A549 (cell line): Measurements from ENCODE around the gene KIF5A. TPM values are rescaled to one million over a fixed set of nuclear protein-coding genes. Genes with fewer than 3 reads are reported as not detected.

Experiments used
- ATAC-seq, 2 experiments: fragments of 200-7000 bp in 1 of 2; fragments of >200 bp in 1 of 2; cut with Nextera tagmentation in 1 of 2; cut with Tn5 transposase in 1 of 2; 3 replicates each; pipeline versions ENCODE4 v1.8.0 to v1.9.1; 2018 to 2020; ENCODE audit warnings: mild to moderate bottlenecking in 1 of 2, moderate library complexity in 1 of 2
- CTCF ChIA-PET: fragments of 300-600 bp; sonication (Branson Sonifier 250); formaldehyde crosslinking; extraction: SDS; loops from one replicate; lab custom pipeline; 2021; ENCODE audit warnings: antibody characterized with exemption, inconsistent platforms; lab: Yijun Ruan, JAX
- POLR2A ChIA-PET: fragments of 350-600 bp; formaldehyde crosslinking; extraction: SDS; loops from one replicate; lab custom pipeline; 2021; ENCODE audit warnings: antibody characterized with exemption, inconsistent platforms; lab: Yijun Ruan, JAX
- DNase-seq, 2 experiments: peaks; one replicate each; pipeline versions ENCODE4 v3.0.0 to v3.0.0-alpha.2; 2011 to 2016; ENCODE audit warnings: low read depth in 1 of 2, low spot score in 1 of 2
- FAIRE-seq: peaks from 2 replicates; lab custom pipeline; 2011; peaks lifted over from hg19 to GRCh38; lab: Jason Lieb, UNC
- H3K27ac ChIP-seq, 2 experiments: fragments of >200 bp; sonication (Bioruptor Twin); formaldehyde crosslinking; 3 replicates each; pipeline ENCODE4 v1.5.1; 2016 to 2017
- H3K4me1 ChIP-seq: fragments of >200 bp; sonication (Bioruptor Twin); formaldehyde crosslinking; 3 replicates; pipeline ENCODE4 v1.6.1; 2016
- H3K4me2 ChIP-seq: fragments of >200 bp; sonication (Bioruptor Twin); formaldehyde crosslinking; 3 replicates; pipeline ENCODE4 v1.6.1; 2016
- H3K4me3 ChIP-seq: fragments of >200 bp; sonication (Bioruptor Twin); formaldehyde crosslinking; 3 replicates; pipeline ENCODE4 v1.5.1; 2016
- H3K9me3 ChIP-seq: fragments of >200 bp; sonication (Bioruptor Twin); formaldehyde crosslinking; 3 replicates; pipeline ENCODE4 v1.6.1; 2016
- ATOH8 ChIP-seq: fragments of 250-450 bp; sonication (Bioruptor Pico); IDR thresholded peaks from 2 replicates; pipeline ENCODE4 v1.5.0; 2020; ENCODE audit warnings: low read depth, mild to moderate bottlenecking, moderate library complexity
- BCL3 ChIP-seq: fragments of >200 bp; sonication (Bioruptor Twin); formaldehyde crosslinking; IDR thresholded peaks from 3 replicates; pipeline ENCODE4 v1.6.1; 2016
- CBX8 ChIP-seq: fragments of 200-600 bp; sonication (generic); IDR thresholded peaks from 2 replicates; pipeline ENCODE4 v1.6.1; 2016
- E2F6 ChIP-seq: IDR thresholded peaks from 2 replicates; pipeline ENCODE4 v1.6.1; 2012; ENCODE audit warnings: low read depth, borderline replicate concordance
- EHMT2 ChIP-seq: fragments of 200-600 bp; sonication (generic); IDR thresholded peaks from 2 replicates; pipeline ENCODE4 v1.6.1; 2016; ENCODE audit warnings: antibody characterized with exemption, low read depth, mild to moderate bottlenecking, moderate library complexity
- HEYL ChIP-seq: fragments of 250-450 bp; sonication (Bioruptor Pico); IDR thresholded peaks from 2 replicates; pipeline ENCODE4 v1.8.0; 2021; ENCODE audit warnings: mild to moderate bottlenecking, moderate library complexity
- HMGXB4 ChIP-seq: fragments of 250-450 bp; sonication (Bioruptor Pico); IDR thresholded peaks from 2 replicates; pipeline ENCODE4 v1.5.0; 2021; ENCODE audit warnings: mild to moderate bottlenecking, moderate library complexity, borderline replicate concordance
- HOXB5 ChIP-seq: fragments of 250-450 bp; sonication (Bioruptor Pico); IDR thresholded peaks from 2 replicates; pipeline ENCODE4 v1.5.0; 2020; ENCODE audit warnings: mild to moderate bottlenecking, moderate library complexity
- JUN ChIP-seq, 2 experiments: fragments of >200 bp; sonication (Bioruptor Twin); formaldehyde crosslinking; IDR thresholded peaks; 2 replicates in 1 of 2; 3 replicates in 1 of 2; pipeline ENCODE4 v1.6.1; 2016 to 2017
- MAX ChIP-seq: IDR thresholded peaks from 2 replicates; pipeline ENCODE4 v1.6.1; 2012
- MYC ChIP-seq: IDR thresholded peaks from 2 replicates; pipeline ENCODE4 v1.6.1; 2012; ENCODE audit warnings: mild to moderate bottlenecking, inconsistent platforms, low read length, improper control_type of control experiment, borderline replicate concordance
- PHF8 ChIP-seq: fragments of 200-600 bp; sonication (generic); IDR thresholded peaks from 2 replicates; pipeline ENCODE4 v1.6.1; 2016; ENCODE audit warnings: low read depth, mild to moderate bottlenecking, antibody characterized with exemption, moderate library complexity, borderline replicate concordance
- POLR2A ChIP-seq: IDR thresholded peaks from 2 replicates; pipeline ENCODE4 v1.6.1; 2012; ENCODE audit warnings: mild to moderate bottlenecking, low read length
- POLR2AphosphoS2 ChIP-seq: conservative IDR thresholded peaks from 2 replicates; pipeline ENCODE4 v1.6.1; 2012; ENCODE audit warnings: low read length, improper control_type of control experiment, inconsistent platforms
- SREBF2 ChIP-seq: fragments of 450-650 bp; IDR thresholded peaks from 2 replicates; pipeline ENCODE4 v1.6.1; 2014; ENCODE audit warnings: mild to moderate bottlenecking, moderate library complexity
- TP53 ChIP-seq: fragments of 250-450 bp; sonication (Bioruptor Pico); IDR thresholded peaks from 2 replicates; pipeline ENCODE4 v1.5.0; 2021; ENCODE audit warnings: mild to moderate bottlenecking, moderate library complexity
- ZSCAN20 ChIP-seq: fragments of 250-450 bp; sonication (Bioruptor Pico); IDR thresholded peaks from 2 replicates; pipeline ENCODE4 v1.8.0; 2022; ENCODE audit warnings: mild to moderate bottlenecking, moderate library complexity
- WGBS: methylation state at CpG from one replicate; pipeline ENCODE4 v1.1.6; 2017; ENCODE audit errors: missing lambda C conversion rate; 5-methylcytosine and 5-hydroxymethylcytosine counted together
- polyA plus RNA-seq, 4 experiments: library from polyadenylated mRNA; depleted of rRNA in 3 of 4; stranded (reverse); fragments of >200 nt; fragmentation: RNase III in 1 of 4; extraction: RNeasy Plus Mini Kit Qiagen cat#74134 plus additional on column Dnase treatment in 1 of 4; gene quantifications; 2 replicates in 3 of 4; 3 replicates in 1 of 4; pipeline ENCODE4 v1.2.3, GENCODE V29; 2011 to 2017

KIF5A gene
- polyA plus RNA-seq, 2 of the 4 experiments (the other 2 are of a cell fraction), result 0.61 to 0.89 TPM

- WGBS, result 4% methylated on average over 24 of the region's 55 CpGs
- Histone ChIP-seq H3K9me3 (no peaks in the 10 kb centered on the region), H3K4me3 (peak within 1 kb of the TSS; percentile 61), H3K27ac (peak within 1 kb of the TSS; percentile 81 to 95), H3K4me2 (peak within 1 kb of the TSS; percentile 85), H3K4me1 (peaks cover 11% of the 10 kb centered on the region; the same call in 2 of the 3 replicates)
- CTCF ChIA-PET, result interaction anchor here (0.8 to 20.9 kb wide), 5 partner anchors 9 to 30 kb away, joined by 3 to 336 read pairs (median 10); no protein-coding TSS in a partner anchor
- peak; percentile 48 to 84 for DNase-seq
- TF ChIP-seq MYC, result no peak; the same call in 1 of the 2 replicates
- TF ChIP-seq PHF8, result peak; percentile 90
- no peak for TF ChIP-seq SREBF2
- TF ChIP-seq BCL3, result 0 out of 3 replicates have a peak, but pooled peaks have one; percentile 34
- peak; percentile 66 for TF ChIP-seq POLR2A
- TF ChIP-seq JUN (IDR thresholded peaks at IDR 0.05), result peak in 1 of 2 experiments; percentile 59; a peak in 2 of 5 replicates
- peak; percentile 76 for TF ChIP-seq MAX
- peak; percentile 40; the same call in 1 of the 2 replicates for TF ChIP-seq TP53 (CRISPR knock-in tag)
- ATAC-seq, result peak; percentile 81 to 91
- POLR2A ChIA-PET, result interaction anchor here (0.5 to 1.1 kb wide), 3 partner anchors 18 to 82 kb away, joined by 4 to 9 read pairs (median 4); partner anchors contain the start of gene PIP4K2C
- no peak for FAIRE-seq
Measured at GRCh38 chr12:57611108-57611826, 61.4 kb downstream of the KIF5A start, which contains the start of gene ARHGEF25. TSS of gene ARHGEF25 (plus strand) at chr12:57611435. CDS start at chr12:57611895, 460 bp downstream.

- ChIA-PET POLR2A (interaction anchor here (0.5 to 1.1 kb wide), 2 partner anchors 19 to 20 kb away, joined by 4 to 9 read pairs; partner anchors contain the start of gene PIP4K2C), CTCF (interaction anchor here (0.8 to 20.9 kb wide), 7 partner anchors 9 to 30 kb away, joined by 3 to 336 read pairs (median 10); partner anchors contain the start of gene B4GALNT1)
- Histone ChIP-seq H3K4me2 (peak overlapping the region; percentile 85), H3K4me3 (peak overlapping the region; percentile 61), H3K9me3 (no peaks in the 10 kb centered on the region), H3K27ac (peak overlapping the region; percentile 81 to 95), H3K4me1 (peaks cover 14% of the 10 kb centered on the region; the same call in 2 of the 3 replicates)
- FAIRE-seq (no peak), DNase-seq (no peak), ATAC-seq (no peak)
- WGBS, result 37% methylated on average over 6 of the region's 23 CpGs
- TF ChIP-seq CBX8 (no peak), EHMT2 (no peak)
Measured at GRCh38 chr12:57611827-57612710, 62.2 kb downstream of the KIF5A start.

- Histone ChIP-seq H3K4me2 (no peak overlapping the region; the same call in 2 of the 3 replicates), H3K9me3 (no peaks in the 10 kb centered on the region), H3K27ac (no peak overlapping the region), H3K4me3 (no peak overlapping the region), H3K4me1 (peaks cover 14% of the 10 kb centered on the region; the same call in 2 of the 3 replicates)
- TF ChIP-seq POLR2AphosphoS2, result no peak
- no peak for TF ChIP-seq HMGXB4 (CRISPR knock-in tag)
- no peak for TF ChIP-seq ATOH8
- TF ChIP-seq CBX8, result no peak
- TF ChIP-seq HEYL (CRISPR knock-in tag), result no peak
- no peak for TF ChIP-seq ZSCAN20
- TF ChIP-seq HOXB5 (CRISPR knock-in tag), result no peak
- TF ChIP-seq E2F6, result no peak
- WGBS, result 92% methylated on average over 9 of the region's 10 CpGs
- POLR2A ChIA-PET, result no interaction called here
- no peak for DNase-seq
- CTCF ChIA-PET, result interaction anchor here (1.2 to 20.9 kb wide), 7 partner anchors 8 to 31 kb away, joined by 3 to 336 read pairs (median 10); partner anchors contain the start of genes B4GALNT1, DTX3 and PIP4K2C
- no peak for ATAC-seq
- FAIRE-seq, result no peak
Measured at GRCh38 chr12:57612711-57613426, 63.0 kb downstream of the KIF5A start.
